Liver (tissue), 3 donors: ENCODE measurements around the gene KDM7A.

Experiments
- EGR1 ChIP-seq, 2 donors: IDR thresholded peaks; 2 replicates each; pipeline ENCODE4 v1.6.1; 2016 to 2018; ENCODE audit warnings: antibody characterized with exemption in 2 of 2, low read depth in 2 of 2
- FOXA1 ChIP-seq: IDR thresholded peaks from 2 replicates; pipeline ENCODE4 v1.6.1; 2016; ENCODE audit warnings: antibody characterized with exemption
- GABPA ChIP-seq, 2 donors: IDR thresholded peaks in 1 of 2; conservative IDR thresholded peaks in 1 of 2; 2 replicates each; pipeline ENCODE4 v1.6.1; 2016; ENCODE audit warnings: antibody characterized with exemption in 2 of 2, mild to moderate bottlenecking in 1 of 2, moderate library complexity in 1 of 2
- JUND ChIP-seq, 2 donors: IDR thresholded peaks; 2 replicates each; pipeline ENCODE4 v1.6.1; 2016; ENCODE audit warnings: antibody characterized with exemption in 2 of 2
- RAD21 ChIP-seq, 2 donors: IDR thresholded peaks; 2 replicates each; pipeline ENCODE4 v1.6.1; 2016; ENCODE audit warnings: antibody characterized with exemption in 2 of 2, mild to moderate bottlenecking in 2 of 2
- REST ChIP-seq: IDR thresholded peaks from 2 replicates; pipeline ENCODE4 v1.6.1; 2016; ENCODE audit warnings: antibody characterized with exemption, mild to moderate bottlenecking
- SP1 ChIP-seq: IDR thresholded peaks from 2 replicates; pipeline ENCODE4 v1.6.1; 2018; ENCODE audit warnings: antibody characterized with exemption, mild to moderate bottlenecking
- TAF1 ChIP-seq: conservative IDR thresholded peaks from 2 replicates; pipeline ENCODE4 v1.6.1; 2016; ENCODE audit warnings: antibody characterized with exemption, mild to moderate bottlenecking
- TF ChIP-seq, protein P1 (sequence below): fragments of 150-350 bp; IDR thresholded peaks from 2 replicates; pipeline ENCODE4 v1.5.1; 2017; ENCODE audit warnings: improper control_type of control experiment, low read depth, low read length; ENCODE audit not compliant: missing input control
- TF ChIP-seq, protein P2 (sequence below): IDR thresholded peaks from 2 replicates; pipeline ENCODE4 v1.6.1; 2016; ENCODE audit warnings: antibody characterized with exemption
- donor health status: healthy.
- donor health status: healthy.

DNA sequence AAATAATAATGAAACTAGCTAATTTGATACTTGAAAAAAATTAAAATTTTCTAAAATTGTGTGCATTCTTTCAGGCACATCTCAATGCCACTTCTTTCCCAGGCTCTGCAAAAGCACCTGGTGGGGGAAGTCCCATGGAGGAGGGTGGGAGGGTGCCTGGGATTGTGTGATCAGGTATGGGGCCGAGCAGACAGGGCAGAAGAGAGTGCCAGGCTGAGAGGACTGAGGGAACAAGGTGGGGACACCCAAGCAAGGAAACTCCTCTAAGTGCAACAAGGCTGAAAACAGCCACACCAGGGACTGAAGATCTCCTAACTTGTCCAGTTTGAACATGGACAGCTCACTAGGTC is 127.8 kb downstream of the KDM7A start:
- no peak for TF ChIP-seq GABPA (IDR thresholded peaks at IDR 0.05 in 1 of 2, conservative IDR thresholded peaks at IDR 0.05 in 1 of 2)
- TF ChIP-seq JUND (IDR thresholded peaks at IDR 0.05): no peak
- TF ChIP-seq REST: no peak
- TF ChIP-seq, protein P1, sequence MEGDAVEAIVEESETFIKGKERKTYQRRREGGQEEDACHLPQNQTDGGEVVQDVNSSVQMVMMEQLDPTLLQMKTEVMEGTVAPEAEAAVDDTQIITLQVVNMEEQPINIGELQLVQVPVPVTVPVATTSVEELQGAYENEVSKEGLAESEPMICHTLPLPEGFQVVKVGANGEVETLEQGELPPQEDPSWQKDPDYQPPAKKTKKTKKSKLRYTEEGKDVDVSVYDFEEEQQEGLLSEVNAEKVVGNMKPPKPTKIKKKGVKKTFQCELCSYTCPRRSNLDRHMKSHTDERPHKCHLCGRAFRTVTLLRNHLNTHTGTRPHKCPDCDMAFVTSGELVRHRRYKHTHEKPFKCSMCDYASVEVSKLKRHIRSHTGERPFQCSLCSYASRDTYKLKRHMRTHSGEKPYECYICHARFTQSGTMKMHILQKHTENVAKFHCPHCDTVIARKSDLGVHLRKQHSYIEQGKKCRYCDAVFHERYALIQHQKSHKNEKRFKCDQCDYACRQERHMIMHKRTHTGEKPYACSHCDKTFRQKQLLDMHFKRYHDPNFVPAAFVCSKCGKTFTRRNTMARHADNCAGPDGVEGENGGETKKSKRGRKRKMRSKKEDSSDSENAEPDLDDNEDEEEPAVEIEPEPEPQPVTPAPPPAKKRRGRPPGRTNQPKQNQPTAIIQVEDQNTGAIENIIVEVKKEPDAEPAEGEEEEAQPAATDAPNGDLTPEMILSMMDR: no peak
- no peak for TF ChIP-seq RAD21 (IDR thresholded peaks at IDR 0.05)
- TF ChIP-seq EGR1 (IDR thresholded peaks at IDR 0.05; ENCODE audit: low read depth in 2 of 2): no peak
- TF ChIP-seq TAF1: no peak
- TF ChIP-seq FOXA1: no peak
- TF ChIP-seq SP1: no peak
- TF ChIP-seq, protein P2, sequence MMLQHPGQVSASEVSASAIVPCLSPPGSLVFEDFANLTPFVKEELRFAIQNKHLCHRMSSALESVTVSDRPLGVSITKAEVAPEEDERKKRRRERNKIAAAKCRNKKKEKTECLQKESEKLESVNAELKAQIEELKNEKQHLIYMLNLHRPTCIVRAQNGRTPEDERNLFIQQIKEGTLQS: no peak
